Neural cell (in vitro differentiated cells): ENCODE data around the gene N4BP3.

Source experiments
- CTCF ChIP-seq: fragments of 450-650 bp; IDR thresholded peaks from 2 replicates; pipeline ENCODE4 v1.5.1; 2014; ENCODE audit warnings: antibody characterized with exemption, mild to moderate bottlenecking, moderate library complexity; ENCODE audit not compliant: poor library complexity, severe bottlenecking
- EP300 ChIP-seq: fragments of 450-650 bp; conservative IDR thresholded peaks from 2 replicates; pipeline ENCODE4 v1.6.1; 2014; ENCODE audit warnings: antibody characterized with exemption, mild to moderate bottlenecking, moderate library complexity; ENCODE audit not compliant: poor library complexity, severe bottlenecking
- EZH2 ChIP-seq: fragments of 200-600, 300-800 bp; shearing (Covaris generic), sonication (generic); IDR thresholded peaks from 2 replicates; pipeline ENCODE4 v1.6.1; 2014; ENCODE audit warnings: antibody characterized with exemption, low read length, borderline replicate concordance, mild to moderate bottlenecking; ENCODE audit not compliant: insufficient read depth, poor library complexity, severe bottlenecking
- MXI1 ChIP-seq: fragments of 450-650 bp; conservative IDR thresholded peaks from 2 replicates; pipeline ENCODE4 v1.6.1; 2014; ENCODE audit warnings: antibody characterized with exemption, mild to moderate bottlenecking; ENCODE audit not compliant: poor library complexity, severe bottlenecking
- POLR2AphosphoS5 ChIP-seq: IDR thresholded peaks from 2 replicates; pipeline ENCODE4 v1.6.1; 2012

GRCh38 chr5:178085316-178085715 is 28.0 kb upstream of the N4BP3 start:
- TF ChIP-seq CTCF (no peak), EZH2 (no peak), MXI1 (no peak), POLR2AphosphoS5 (no peak), EP300 (no peak)
